GM19043 (cell line): Measurements from ENCODE around the gene GNAO1.

Source experiments
- ATAC-seq: cut with Tn5 transposase; IDR thresholded peaks from one replicate; pipeline ENCODE4 v1.9.1; 2021; ENCODE audit warnings: low read depth; ENCODE audit not compliant: unreplicated experiment

Gene GNAO1

GRCh38 chr16:56344518-56345405 is 153.5 kb downstream of the GNAO1 start:
- no peak for ATAC-seq

GRCh38 chr16:56345406-56346050 is 154.2 kb downstream of the GNAO1 start:
- ATAC-seq = no peak

- ATAC-seq = no peak
Observed at GRCh38 chr16:56346131-56346890, 155.0 kb downstream of the GNAO1 start.

- ATAC-seq = no peak
Observed at GRCh38 chr16:56347166-56347565, 155.9 kb downstream of the GNAO1 start.

GRCh38 chr16:56347670-56348069 is 156.4 kb downstream of the GNAO1 start:
- no peak for ATAC-seq

GRCh38 chr16:56348168-56349085 is 157.1 kb downstream of the GNAO1 start:
- ATAC-seq = no peak

GRCh38 chr16:56349086-56349415 is 157.8 kb downstream of the GNAO1 start:
- no peak for ATAC-seq

- ATAC-seq = no peak
Observed at GRCh38 chr16:56349711-56350161, 158.4 kb downstream of the GNAO1 start.

GRCh38 chr16:56350491-56351405 is 159.5 kb downstream of the GNAO1 start:
- no peak for ATAC-seq

GRCh38 chr16:56351481-56351880 is 160.2 kb downstream of the GNAO1 start:
- no peak for ATAC-seq

GRCh38 chr16:56352351-56353053 is 161.2 kb downstream of the GNAO1 start:
- ATAC-seq = no peak

GRCh38 chr16:56353054-56353921 is 162.0 kb downstream of the GNAO1 start:
- no peak for ATAC-seq

GRCh38 chr16:56354016-56354415 is 162.7 kb downstream of the GNAO1 start:
- ATAC-seq = no peak

GRCh38 chr16:56354746-56355145 is 163.5 kb downstream of the GNAO1 start:
- ATAC-seq = no peak

- ATAC-seq = no peak
Observed at GRCh38 chr16:56355221-56355620, 163.9 kb downstream of the GNAO1 start.

- no peak for ATAC-seq
Observed at GRCh38 chr16:56355786-56356275, 164.5 kb downstream of the GNAO1 start.
